GM13976 (cell line): Measurements from ENCODE around the gene FMR1.

Source experiments
- DNase-seq: peaks from one replicate; pipeline ENCODE4 v3.0.0; 2012; ENCODE audit warnings: low spot score
- CTCF ChIP-seq: IDR thresholded peaks from 2 replicates; pipeline ENCODE4 v1.5.1; 2012; ENCODE audit warnings: borderline replicate concordance, mild to moderate bottlenecking; ENCODE audit not compliant: insufficient read depth; ENCODE audit errors: extremely low read depth, missing control alignments, control extremely low read depth
- in situ Hi-C: fragments of 300-500 bp; cut with MboI; formaldehyde crosslinking; loops from one replicate; pipeline ENCODE4 v1.12.0; 2022; ENCODE audit warnings: low sequenced_read_pairs, mixed read lengths, inconsistent platforms; ENCODE audit not compliant: unreplicated experiment

Gene FMR1

GRCh38 chrX:147927256-147927655 is 15.5 kb downstream of the FMR1 start:
- no peak for TF ChIP-seq CTCF
- no peak for DNase-seq
- in situ Hi-C loops, result no loop called here

DNA sequence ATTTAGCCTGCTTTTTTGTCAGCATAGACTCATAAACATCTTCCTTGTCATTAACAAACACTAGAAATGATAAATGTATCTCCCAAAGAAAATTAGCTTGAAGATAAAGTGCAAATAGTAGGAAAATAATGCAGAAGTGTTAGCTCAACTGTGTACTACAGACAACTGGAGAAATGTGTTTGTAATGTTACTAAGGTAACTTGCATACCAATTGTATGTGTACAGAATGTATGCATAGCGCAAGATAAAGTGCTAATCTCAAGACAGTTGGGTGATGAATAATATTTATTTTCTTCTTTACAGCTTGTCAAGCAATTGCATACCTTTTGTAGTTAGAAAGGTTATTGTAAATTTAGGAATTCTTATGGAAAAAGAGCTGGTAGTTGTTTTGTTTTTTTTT is 22.1 kb downstream of the FMR1 start:
- in situ Hi-C loops, result no loop called here

GRCh38 chrX:147935156-147935758 is 23.5 kb downstream of the FMR1 start:
- in situ Hi-C loops, result no loop called here
- DNase-seq, result no peak
- no peak for TF ChIP-seq CTCF

More for the DNA sequence above, 22.1 kb downstream of the FMR1 start:
- no peak for DNase-seq
- no peak for TF ChIP-seq CTCF

DNA sequence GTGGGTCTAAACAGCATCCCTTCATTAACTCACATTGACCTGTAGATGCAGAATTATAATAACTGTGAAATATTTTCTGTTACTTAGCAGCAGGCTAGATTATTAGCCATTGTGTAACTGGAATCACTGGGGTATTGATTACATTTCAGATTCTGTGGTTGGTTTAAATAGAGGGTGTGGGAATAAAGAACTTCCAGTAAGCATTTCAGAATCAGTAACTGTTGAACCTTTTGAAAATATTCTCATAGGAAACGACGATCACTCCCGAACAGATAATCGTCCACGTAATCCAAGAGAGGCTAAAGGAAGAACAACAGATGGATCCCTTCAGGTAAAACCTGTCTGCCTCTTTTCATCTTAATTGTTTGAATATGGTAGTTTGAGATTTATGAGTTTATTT is 33.6 kb downstream of the FMR1 start:
- in situ Hi-C loops, result no loop called here
- no peak for DNase-seq
- TF ChIP-seq CTCF, result no peak

- in situ Hi-C loops, result no loop called here
- TF ChIP-seq CTCF, result no peak
- no peak for DNase-seq
Observed at GRCh38 chrX:147948531-147948930, 36.8 kb downstream of the FMR1 start.

- in situ Hi-C loops, result no loop called here
- TF ChIP-seq CTCF, result no peak
Observed at GRCh38 chrX:147950352-147950751, 38.6 kb downstream of the FMR1 start.

GRCh38 chrX:147953976-147954375 is 42.3 kb downstream of the FMR1 start:
- no peak for TF ChIP-seq CTCF
- no peak for DNase-seq
- in situ Hi-C loops, result no loop called here

More at GRCh38 chrX:147950352-147950751, 38.6 kb downstream of the FMR1 start:
- no peak for DNase-seq
